ENCODE measurements around the gene ACSBG1.

Gene ACSBG1

DNA sequence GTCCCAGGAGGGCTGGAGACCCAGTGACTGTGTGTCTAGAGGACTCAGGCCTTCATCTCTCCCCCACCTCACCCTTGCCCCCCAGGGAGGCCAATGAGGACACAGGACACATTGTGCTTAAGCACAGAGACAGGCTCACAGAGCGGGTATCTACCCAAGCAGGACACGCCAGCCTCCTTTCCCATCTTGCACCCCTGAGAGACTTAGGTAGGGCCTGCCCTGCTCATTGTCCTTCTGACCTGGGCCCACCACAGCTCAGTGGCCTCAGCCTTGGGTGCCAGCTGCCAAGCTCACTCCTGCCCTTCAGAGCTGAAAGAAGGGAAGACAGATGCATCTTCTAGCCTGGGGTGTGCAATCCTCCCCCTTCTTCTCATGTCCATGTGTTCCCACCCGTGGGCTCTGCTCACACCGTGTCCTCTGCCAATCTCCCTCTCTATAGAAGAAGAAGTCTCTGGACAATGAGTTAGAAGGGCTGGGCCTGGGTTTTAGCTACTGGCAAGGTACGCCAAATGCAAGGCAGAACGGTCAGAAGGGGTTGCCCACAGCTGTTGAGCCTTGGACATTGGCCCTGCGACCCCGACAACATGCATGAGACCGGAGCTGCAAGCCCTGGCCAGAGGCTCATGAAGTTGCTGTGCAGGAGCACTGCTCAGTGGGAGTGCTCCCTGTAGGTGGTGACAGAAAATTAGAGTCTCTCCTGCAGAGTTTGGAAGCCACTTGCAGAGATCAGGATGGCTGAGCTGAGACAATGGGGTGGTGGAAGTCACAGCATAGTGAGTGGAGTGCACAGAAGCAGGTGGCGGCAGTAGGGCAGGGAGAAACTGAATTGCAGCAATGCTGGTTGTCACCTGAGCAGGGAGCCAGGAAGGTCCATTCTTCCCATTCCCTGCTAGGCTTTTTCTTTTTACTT is 32.8 kb downstream of the ACSBG1 start:
- no peak for DNase-seq

DNA sequence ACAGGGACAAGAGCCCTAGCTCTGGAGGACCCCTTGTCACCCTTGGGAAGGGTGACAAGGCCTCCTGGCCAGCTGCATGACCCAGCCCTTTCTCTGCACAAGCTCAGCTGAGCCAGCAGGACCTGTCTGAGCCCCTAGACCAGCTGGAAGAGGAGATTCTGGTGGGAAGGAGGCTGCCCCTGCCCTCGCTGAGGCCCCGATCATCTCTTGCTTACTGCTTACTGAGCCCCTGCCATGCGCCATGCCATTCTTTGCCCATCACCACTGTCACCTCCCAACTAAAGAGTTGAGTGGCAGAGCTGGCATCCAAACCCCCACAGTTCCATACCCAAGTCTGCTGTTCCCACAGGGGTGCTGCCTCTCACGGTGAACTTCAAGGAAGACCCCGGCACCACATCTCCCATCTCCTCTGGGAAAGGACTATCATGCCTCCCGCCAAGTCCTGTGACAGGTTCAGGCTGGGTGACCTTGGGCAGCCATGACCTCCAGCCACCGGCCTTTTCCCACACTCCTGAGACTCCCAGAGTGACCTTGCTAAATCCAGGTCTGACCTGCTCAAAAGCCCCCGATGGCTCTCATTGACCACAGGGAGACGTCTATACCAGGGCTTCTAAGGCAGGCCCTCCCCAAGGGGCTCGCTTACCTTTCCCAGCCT is 34.0 kb downstream of the ACSBG1 start:
- no peak for DNase-seq

DNA sequence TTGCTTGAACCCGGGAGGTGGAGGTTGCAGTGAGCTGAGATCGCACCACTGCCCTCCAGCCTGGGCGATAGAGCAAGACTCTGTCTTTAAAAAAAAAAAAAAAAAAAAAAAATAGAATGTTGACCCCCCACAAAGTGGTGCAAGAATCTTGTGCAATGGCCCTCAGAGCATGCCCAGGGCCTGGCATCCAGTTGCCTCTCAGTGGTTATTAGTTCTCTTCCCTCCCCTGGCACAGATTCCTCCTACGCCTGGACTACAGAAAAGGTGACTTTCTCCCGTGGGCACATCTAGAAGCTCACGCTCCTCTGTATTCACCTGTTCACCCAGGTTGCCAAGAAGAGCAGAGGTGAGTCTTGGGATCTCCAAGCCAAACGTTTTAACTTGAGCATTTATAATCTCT is 36.7 kb downstream of the ACSBG1 start:
- no peak for DNase-seq

DNA sequence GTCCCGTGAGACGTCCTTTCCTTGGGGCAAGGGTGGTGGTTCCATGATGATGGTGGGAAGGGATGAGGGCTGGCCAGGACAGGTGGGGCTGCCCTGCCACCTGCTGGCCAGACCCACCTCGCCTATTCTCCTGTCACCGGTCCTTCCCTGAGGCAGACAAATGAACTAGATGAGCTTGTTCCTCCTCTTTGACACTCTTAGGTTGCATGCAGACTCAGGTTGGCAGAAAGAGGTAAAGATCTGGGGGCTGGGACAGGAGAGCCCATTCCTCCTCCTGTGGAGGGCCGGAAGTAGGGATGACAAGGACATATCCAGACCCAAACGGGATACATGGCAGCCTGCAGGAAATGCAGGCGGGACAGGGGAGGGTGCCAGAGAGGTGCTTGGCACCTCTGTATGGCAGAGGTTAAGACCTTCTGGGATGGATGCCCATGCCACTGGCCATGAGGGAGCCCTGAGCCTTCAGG is 38.6 kb downstream of the ACSBG1 start:
- DNase-seq = no peak

DNA sequence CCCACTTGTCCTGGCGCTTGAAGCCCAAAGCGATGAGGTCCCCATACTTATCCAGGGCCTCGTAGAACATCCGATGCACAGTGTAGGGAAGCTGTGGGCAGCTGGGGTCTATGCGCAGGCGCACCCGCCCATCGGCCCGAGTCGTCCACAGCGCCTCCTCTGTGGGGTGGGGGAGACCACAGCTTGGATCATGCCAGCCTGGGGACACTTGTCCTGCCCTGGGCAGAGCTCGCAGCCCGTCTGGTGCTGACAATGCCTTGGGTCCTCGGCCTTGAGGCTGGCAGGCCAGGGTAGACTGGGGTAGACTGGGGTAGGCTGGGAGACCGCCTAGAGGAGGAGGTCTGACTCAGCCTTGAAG is 39.8 kb downstream of the ACSBG1 start:
- no peak for DNase-seq

DNA sequence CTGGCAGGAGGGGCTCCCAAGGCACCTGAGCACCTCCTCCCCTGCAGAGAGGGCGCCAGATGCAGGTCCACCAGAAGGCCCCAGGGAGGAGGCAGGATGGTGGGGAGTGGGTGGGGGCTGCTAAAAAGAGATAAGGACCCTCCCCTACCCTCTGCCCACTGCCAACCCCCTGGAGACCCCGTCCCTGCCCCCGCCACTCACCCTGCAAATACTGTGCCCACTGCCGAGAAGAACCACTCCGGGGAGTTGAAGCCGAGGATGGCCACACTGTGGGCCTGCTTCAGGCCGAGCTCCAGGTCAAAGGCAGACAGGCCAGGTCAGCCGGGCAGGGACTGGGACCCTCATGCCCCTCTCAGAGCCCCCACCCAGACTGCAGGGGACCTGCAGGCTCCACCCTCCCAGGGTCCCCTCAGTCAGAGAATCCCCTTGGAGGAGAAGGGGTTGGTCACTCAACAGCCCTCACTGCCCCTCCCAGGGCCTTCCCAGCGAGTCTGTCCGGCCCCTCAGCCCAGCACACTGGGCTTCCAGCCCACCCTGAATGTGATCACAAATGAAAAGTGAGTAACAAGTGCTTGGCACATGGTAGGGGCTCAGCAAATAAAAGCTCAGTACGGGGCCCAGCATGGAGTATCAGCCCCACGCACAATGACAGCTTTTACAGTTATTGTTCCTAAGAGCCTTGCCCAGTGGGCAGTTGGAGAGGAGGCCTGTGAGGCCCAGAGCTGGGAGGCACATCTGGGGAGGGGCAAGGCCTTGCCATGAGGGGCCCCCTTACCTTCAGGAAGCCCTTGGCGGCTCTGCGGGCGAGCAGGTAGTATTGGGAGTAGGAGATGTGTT is 40.4 kb downstream of the ACSBG1 start:
- no peak for DNase-seq

DNA sequence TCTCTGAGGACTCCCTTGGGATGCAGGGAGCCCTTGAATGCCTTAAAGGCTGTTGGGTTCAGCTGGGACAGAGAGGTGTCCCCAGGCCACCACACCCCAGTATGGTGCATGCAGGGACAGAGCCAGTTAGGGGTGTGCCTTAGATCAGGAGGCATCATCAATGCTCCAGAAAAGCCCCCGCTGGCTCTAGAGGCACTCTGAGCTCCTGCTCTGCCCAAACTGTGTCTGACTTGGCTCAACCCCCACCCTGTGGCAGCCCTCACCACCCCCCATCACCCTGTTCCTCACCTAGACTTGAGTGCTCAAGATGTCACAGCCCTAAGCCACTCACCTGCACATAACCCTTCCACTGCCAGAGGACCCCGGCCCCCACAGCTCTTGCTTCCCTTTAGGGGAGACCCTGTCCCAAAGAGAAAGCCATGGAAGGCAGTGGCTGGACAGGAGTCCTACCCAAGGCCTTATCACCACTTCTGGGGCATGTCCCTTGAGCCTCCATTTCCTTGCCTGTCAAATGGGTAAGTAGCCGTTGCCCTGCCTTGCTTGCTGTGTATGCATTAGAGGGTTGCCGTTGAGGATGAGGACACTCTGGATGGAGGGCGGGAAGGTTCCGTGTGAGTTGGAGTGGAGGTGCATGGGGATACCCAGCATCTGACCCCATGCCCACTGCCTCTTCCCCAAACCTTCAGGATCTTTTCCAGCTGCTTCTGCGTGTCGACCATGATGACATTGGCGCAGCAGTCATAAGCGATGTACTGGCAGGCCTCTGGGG is 41.4 kb downstream of the ACSBG1 start:
- DNase-seq = no peak

DNA sequence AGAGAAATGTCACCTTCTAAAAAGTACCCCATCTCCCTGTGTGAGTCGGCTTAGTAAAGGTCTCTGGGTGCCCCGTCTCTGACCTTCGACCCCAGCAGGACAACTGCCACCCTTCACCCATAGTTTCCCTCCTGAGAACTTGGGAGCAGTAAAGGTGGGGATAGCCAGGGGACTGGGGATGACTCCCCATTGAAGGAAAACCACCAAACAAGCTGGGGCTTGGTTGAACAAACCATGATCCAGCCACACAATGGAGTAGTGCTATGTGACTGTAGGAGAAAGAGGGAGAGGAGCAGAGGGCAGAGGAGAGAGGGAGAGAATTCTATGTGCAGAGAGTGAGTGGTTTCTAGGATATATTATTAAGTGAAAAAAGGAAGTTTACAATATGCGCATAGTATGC is 51.5 kb downstream of the ACSBG1 start:
- no peak for DNase-seq

DNA sequence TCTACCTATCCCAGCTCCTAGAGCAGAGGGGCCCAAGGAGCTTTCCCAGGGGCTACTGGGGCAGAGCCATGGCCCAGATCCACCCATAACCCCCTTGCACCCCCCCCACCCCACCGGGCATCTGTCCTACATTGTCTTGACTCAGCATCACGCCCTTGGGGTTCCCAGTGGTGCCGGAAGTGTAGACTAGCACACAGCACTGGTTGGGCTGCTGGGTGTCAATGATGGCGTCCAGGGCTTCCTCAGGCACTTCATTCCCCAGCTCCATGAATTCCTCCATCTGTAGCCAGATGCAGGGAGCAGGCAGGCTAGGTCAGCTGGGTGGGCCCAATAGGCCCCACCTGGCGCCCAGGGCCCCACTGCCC is 52.0 kb downstream of the ACSBG1 start:
- DNase-seq = no peak

DNA sequence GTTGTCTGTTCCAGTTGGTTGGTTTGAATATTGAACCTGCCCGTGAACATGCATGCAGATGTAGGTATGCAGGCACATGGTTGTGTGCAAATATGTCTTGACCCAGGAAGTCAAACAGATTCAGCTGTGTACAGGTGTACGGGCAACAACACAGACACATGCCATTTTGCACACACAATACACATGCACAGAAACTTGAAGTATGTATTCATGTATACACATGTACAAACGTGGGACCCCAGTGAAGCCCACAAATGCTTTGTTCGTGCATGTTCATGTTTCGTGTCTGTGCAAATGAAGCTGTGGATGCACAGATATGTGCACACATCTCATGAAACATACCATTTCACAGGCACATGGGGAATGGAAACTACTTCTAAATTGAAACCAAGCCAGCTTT is 54.5 kb downstream of the ACSBG1 start:
- DNase-seq = no peak

DNA sequence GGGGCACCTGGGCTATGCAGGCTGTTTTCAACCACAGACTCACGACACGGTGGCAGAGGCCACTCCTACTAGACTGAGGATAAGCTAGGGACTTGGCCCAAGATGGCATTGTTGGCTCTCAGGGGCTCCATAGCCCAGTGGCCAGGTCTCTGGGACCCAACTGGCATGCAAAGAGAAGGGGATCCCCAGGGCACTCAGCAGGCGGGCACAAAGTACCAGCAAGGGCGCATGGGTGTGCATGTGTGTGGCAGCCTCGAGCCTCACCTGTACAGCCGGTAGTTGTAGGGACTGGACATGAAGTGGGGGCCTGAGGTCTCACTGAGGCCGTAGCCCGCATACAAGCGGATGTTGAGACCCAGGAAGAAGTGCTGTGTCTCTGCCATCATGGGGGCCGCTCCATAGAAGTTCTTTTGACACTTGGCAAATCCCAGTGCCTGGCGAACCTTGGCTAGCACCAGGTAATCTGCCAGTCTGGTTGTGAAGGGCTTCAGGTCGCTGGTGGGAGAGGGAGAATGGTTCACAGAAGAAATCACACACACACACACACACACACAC is 55.0 kb downstream of the ACSBG1 start:
- DNase-seq = no peak

DNA sequence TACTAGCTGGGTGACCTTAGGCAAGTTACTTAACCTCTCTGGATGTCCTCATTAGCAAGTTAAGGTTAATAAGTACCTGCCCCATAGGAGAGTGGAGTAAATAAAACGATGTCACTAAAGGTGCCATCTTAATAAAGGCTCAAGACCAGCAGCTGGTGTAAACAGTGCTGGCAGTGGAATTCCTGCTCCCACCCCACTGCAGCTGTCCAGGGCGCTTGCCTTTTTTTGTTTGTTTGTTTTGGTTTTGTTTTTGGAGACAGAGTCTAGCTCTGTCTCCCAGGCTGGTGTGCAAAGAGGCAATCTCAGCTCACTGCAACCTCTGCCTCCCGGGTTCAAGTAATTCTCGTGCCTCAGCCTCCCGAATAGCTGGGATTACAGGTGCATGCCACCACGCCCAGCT is 56.3 kb downstream of the ACSBG1 start:
- DNase-seq = no peak

DNA sequence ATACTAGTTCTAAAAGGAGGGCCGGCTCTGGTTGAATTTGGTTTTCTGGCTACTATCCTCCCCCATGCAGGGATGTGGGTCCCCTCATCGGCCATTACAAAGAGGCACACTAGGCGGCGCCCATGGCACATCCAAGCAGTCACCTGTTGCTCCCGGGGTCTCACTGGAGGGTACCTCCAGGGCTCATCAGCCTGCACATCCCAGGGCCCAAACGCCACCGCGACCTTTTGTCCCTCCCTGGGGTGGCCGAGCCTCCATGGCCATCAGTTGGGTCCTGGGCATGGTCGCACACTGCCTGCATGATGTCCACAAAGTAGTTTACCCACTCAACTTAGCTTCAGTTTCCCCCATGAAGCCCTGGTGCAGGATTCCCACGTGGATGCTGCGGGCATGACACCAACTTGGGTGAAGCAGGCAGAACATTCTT is 56.9 kb downstream of the ACSBG1 start:
- DNase-seq = peak in 1 of 2 experiments; percentile 14

DNA sequence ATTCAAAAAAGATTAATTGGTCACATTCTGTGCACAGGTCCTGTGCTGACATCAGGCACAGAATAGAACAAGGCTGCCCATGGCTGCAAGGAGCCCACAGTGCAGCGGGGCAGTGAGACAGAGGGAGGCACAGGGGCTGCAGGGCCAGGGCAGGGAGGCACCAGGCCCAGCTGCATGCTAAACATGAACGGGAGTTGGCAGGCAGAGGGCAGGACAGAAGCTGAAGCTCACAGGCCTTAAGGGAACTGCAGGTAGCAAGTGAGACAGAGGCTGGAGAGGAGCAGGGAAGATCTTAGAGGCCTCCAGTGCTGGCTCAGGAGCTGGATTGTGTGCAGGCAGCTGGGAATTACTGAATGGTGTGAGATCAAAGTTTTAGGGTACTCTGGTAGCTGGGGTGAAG is 59.0 kb downstream of the ACSBG1 start:
- no peak for DNase-seq

DNA sequence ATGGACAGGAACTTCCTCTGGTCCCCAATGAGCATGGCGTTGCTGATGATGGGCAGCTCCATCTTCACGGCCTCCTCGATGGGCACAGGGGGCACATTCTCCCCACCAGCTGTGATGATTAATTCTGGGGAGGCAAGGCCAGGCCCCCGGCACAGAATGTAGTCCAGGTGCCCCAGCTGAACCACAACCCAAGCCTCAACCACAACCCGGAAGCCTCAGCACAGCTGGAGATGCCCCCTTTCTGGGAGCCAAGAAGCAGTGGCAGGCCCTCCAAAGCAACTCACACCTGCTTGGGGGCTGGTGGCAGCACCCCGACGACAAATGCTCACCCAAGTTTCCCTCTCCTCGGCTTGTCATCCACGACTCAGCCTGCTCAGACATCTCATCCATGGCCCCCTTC is 60.0 kb downstream of the ACSBG1 start:
- DNase-seq = no peak

DNA sequence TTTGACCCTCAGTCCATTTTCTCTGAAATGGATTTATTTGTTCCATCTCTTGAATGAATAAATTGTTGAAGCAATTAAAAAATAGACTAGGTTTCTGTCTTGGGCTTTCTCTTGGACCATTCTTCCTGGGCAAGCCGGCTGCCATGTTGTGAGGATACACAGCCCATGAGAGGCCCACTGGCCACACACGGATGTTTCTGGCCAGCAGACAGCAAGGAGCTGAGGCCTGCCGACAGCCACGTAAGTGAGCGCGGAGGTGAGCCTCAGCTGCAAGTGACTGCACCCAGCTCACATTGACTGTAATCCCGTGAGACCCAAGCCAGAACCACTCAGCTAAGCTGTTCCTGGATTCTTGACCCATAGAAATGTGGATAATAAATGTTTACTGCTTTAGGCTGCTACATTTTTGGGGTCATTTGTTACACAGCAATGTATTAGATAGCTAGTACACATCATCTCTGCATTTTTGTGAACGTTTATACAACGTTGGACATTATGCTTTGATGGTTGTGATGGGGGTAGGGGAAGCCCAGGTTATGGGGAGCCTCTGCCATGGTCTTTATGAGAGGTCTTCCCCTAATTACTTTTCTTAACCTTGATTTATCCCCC is 62.4 kb downstream of the ACSBG1 start:
- no peak for DNase-seq

DNA sequence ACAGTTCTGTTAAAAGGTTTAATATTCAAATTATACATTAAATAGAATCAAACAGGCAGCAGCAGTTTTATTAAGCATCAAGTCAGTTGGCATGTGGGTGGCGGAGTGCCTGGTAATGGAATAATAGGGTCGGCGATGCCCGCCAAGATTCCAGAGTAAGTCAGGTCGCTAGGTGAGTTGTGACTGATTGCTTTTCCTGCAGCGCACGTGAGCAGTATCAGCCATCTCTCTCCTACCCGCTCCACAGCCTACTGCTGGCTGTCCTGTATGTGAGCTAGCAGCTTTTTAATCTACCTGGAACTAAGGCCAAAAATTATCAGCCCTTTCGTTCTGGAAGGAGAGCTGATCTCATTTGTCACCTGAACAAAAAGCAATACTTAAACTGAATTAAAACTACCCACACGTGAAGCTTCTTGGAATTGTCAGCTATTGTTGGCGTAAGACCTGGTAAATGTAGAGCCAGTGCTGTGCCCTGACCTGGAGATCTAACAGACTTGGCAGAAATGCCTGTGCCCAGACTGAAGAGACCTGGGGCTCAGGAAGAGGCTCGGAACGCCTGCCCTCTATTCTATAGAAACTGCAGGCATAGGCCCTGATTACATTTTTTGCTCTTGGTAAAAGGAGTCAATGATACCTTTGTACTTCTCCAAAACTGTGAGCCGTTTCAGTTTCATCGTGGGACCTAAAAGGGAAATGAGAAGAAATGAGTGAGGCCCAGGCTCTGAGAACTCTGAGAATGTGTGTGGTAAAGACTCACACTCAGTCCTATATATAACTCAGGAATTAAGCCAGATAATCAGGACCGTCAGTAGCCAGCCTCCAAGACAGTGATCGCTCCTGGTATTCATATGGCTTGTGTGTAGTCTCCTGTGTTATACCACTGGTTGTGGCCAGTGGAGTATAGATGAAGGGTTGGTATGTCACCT is 63.3 kb downstream of the ACSBG1 start:
- DNase-seq = no peak

DNA sequence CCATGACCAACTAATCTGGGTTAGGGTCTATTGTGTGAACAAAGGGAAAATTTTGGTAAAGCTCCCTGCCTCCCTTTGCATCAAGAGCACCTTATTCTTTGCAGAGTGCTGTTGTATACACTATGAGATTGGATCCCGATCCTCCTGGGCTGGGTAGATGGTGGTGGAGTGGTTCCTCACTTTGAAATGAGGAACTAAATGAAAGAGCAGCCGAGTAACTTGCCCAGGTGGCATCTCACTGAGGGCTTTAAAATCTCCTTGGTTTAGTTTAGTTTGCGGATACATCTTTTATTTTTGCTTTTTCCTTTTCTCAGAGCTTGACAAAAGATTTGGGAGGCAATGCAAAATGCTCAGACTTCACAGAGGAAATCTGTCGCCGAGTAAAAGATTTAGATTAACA is 65.8 kb downstream of the ACSBG1 start:
- DNase-seq = no peak

DNA sequence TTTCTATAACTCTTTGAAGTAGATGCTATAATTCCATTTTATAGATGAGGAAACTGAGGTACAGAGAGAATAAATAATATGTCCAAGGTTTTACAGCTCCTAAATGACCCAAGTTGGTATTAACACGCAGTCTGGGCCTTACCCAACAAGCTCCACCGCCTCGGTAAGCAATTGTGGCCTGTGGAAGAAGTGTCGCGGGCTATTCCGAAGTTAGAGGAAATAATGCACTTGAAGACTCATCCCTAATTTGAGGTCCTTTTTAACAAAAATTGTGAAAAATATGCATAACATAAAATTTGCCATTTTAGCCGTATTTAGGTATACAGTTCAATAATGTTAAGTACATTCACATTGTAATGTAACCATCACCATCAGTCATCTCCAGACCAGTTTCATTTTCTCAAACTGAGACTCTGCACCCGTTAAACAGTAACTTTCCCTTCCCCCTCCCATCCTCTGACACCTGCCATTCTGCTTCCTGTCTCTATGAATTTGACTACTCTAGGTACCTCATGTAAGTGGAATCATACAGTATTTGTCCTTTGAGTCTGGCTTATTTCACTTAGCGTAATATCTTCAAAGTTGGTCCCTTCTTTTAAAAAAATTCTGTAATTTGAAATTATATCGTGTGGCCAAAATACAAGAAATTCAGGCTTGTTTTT is 67.0 kb downstream of the ACSBG1 start:
- no peak for DNase-seq

DNA sequence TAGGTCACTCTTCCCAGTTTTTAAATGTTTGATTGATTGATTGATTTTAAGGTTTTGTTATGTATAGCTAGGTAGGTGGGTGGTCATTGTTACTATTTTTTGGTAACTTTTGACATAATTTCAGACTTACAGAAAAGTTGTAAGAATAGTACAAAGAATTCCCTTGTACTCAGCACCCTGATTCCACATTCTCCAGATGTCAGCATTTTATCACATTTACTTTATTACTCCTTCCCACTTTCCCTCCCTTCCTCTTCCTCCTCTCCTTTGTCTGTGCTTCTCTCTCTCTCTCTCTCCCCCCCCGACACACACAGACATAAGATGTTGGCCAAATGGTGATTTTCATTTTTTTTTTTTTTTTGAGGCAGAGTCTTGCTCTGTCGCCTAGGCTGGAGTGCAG is 70.4 kb downstream of the ACSBG1 start:
- no peak for DNase-seq
